Neural progenitor cell (in vitro differentiated cells): Measurements from ENCODE around the gene LIPC. TPM values are rescaled to one million over a fixed set of nuclear protein-coding genes. Genes with fewer than 3 reads are reported as not detected.

Source experiments
- DNase-seq: peaks from one replicate; pipeline ENCODE4 v3.0.0-alpha.2; 2016; ENCODE audit warnings: low spot score
- H2AFZ ChIP-seq: fragments of 200-600 bp; sonication (generic); replicated peaks from 2 replicates; pipeline ENCODE4 v1.6.1; 2016; ENCODE audit warnings: antibody characterized with exemption
- H3F3A ChIP-seq: fragments of 200-600 bp; sonication (generic); 2 replicates; pipeline ENCODE4 v1.6.1; 2016; ENCODE audit warnings: antibody characterized with exemption, low read depth
- H3K27ac ChIP-seq: fragments of 200-600 bp; sonication (generic); 2 replicates; pipeline ENCODE4 v1.5.1; 2016; ENCODE audit warnings: mild to moderate bottlenecking
- H3K27me3 ChIP-seq: fragments of 200-600 bp; sonication (generic); 2 replicates; pipeline ENCODE4 v1.6.1; 2016; ENCODE audit warnings: mild to moderate bottlenecking, moderate library complexity
- H3K36me3 ChIP-seq: fragments of 200-600 bp; sonication (generic); 2 replicates; pipeline ENCODE4 v1.5.1; 2016
- H3K4me1 ChIP-seq: fragments of 200-600 bp; sonication (generic); 2 replicates; pipeline ENCODE4 v1.6.1; 2016; ENCODE audit warnings: mixed run types
- H3K4me2 ChIP-seq: fragments of 200-600 bp; sonication (generic); 2 replicates; pipeline ENCODE4 v1.6.1; 2016
- H3K4me3 ChIP-seq: fragments of 200-600 bp; sonication (generic); 2 replicates; pipeline ENCODE4 v1.5.1; 2016
- H3K79me2 ChIP-seq: fragments of 200-600 bp; sonication (generic); 2 replicates; pipeline ENCODE4 v1.6.1; 2016; ENCODE audit warnings: low read depth
- H3K9ac ChIP-seq: fragments of 200-600 bp; sonication (generic); 2 replicates; pipeline ENCODE4 v1.6.1; 2016
- H3K9me3 ChIP-seq: fragments of 200-600 bp; sonication (generic); 2 replicates; pipeline ENCODE4 v1.5.1; 2016; ENCODE audit warnings: low read depth
- H4K20me1 ChIP-seq: fragments of 200-600 bp; sonication (generic); 2 replicates; pipeline ENCODE4 v1.6.1; 2016; ENCODE audit warnings: low read depth
- H3K27ac Mint-ChIP-seq: 3 replicates; pipeline ENCODE4 v1.8.0; 2021; ENCODE audit warnings: mixed read lengths
- H3K27me3 Mint-ChIP-seq: 2 replicates; pipeline ENCODE4 v1.8.0; 2022; ENCODE audit warnings: low read depth, mild to moderate bottlenecking, inconsistent platforms, moderate library complexity, mixed read lengths; ENCODE audit not compliant: insufficient read depth
- H3K36me3 Mint-ChIP-seq: 3 replicates; pipeline ENCODE4 v1.8.0; 2021; ENCODE audit warnings: mixed read lengths
- H3K4me1 Mint-ChIP-seq: 3 replicates; pipeline ENCODE4 v1.8.0; 2021; ENCODE audit warnings: mixed read lengths
- H3K4me3 Mint-ChIP-seq: 3 replicates; pipeline ENCODE4 v1.8.0; 2021; ENCODE audit warnings: mild to moderate bottlenecking, moderate library complexity, mixed read lengths
- H3K9me3 Mint-ChIP-seq: 3 replicates; pipeline ENCODE4 v1.8.0; 2020; ENCODE audit warnings: mixed read lengths
- CTCF ChIP-seq: fragments of 200-600 bp; sonication (generic); IDR thresholded peaks from 2 replicates; pipeline ENCODE4 v1.5.1; 2017; ENCODE audit warnings: antibody characterized with exemption, mild to moderate bottlenecking
- EZH2 ChIP-seq: fragments of 200-600 bp; sonication (generic); IDR thresholded peaks from 2 replicates; pipeline ENCODE4 v1.6.1; 2017; ENCODE audit warnings: antibody characterized with exemption, mild to moderate bottlenecking, moderate library complexity
- EZH2phosphoT487 ChIP-seq: fragments of 200-600 bp; sonication (generic); IDR thresholded peaks from 2 replicates; pipeline ENCODE4 v1.6.1; 2017; ENCODE audit warnings: antibody characterized with exemption
- total RNA-seq: library from RNA; depleted of rRNA; stranded (reverse); fragments of >200 nt; gene quantifications from 2 replicates; pipeline ENCODE4 v1.2.3, GENCODE V29; 2015; ENCODE audit warnings: low replicate concordance

LIPC gene
- total RNA-seq, 1 donor from 2014 or later, result not detected

GRCh38 chr15:58487041-58487723 is 55.4 kb downstream of the LIPC start:
- Mint-ChIP-seq H3K27me3 (peaks cover 14% of the 10 kb centered on the region), H3K36me3 (no peaks in the 10 kb centered on the region), H3K4me3 (no peak overlapping the region), H3K9me3 (peaks cover 5% of the 10 kb centered on the region), H3K4me1 (peaks cover 2% of the 10 kb centered on the region), H3K27ac (no peak overlapping the region)
- H3K4me1 ChIP-seq, result no peaks in the 10 kb centered on the region
- no peak overlapping the region for H2AFZ ChIP-seq
- H3K4me2 ChIP-seq, result no peak overlapping the region
- no peaks in the 10 kb centered on the region for H3K79me2 ChIP-seq
- H3K4me3 ChIP-seq, result no peak overlapping the region
- no peaks in the 10 kb centered on the region for H3K27me3 ChIP-seq
- no peaks in the 10 kb centered on the region for H3K9me3 ChIP-seq
- no peak overlapping the region for H3K27ac ChIP-seq
- no peak overlapping the region for H3K9ac ChIP-seq
- no peaks in the 10 kb centered on the region for H3F3A ChIP-seq
- no peak for DNase-seq
- H3K36me3 ChIP-seq, result no peaks in the 10 kb centered on the region
- no peaks in the 10 kb centered on the region for H4K20me1 ChIP-seq
- TF ChIP-seq EZH2 (no peak), CTCF (no peak), EZH2phosphoT487 (no peak)

- Histone ChIP-seq H3K9me3 (no peaks in the 10 kb centered on the region), H3K4me2 (no peak overlapping the region), H3K9ac (no peak overlapping the region), H3F3A (no peaks in the 10 kb centered on the region), H3K27ac (no peak overlapping the region), H3K27me3 (no peaks in the 10 kb centered on the region), H4K20me1 (no peaks in the 10 kb centered on the region), H3K79me2 (no peaks in the 10 kb centered on the region), H3K4me1 (no peaks in the 10 kb centered on the region), H3K4me3 (no peak overlapping the region), H3K36me3 (no peaks in the 10 kb centered on the region), H2AFZ (no peak overlapping the region)
- no peak overlapping the region for H3K4me3 Mint-ChIP-seq
- peaks cover 14% of the 10 kb centered on the region for H3K27me3 Mint-ChIP-seq
- peaks cover 5% of the 10 kb centered on the region for H3K9me3 Mint-ChIP-seq
- H3K4me1 Mint-ChIP-seq, result peaks cover 2% of the 10 kb centered on the region
- H3K27ac Mint-ChIP-seq, result no peak overlapping the region
- no peaks in the 10 kb centered on the region for H3K36me3 Mint-ChIP-seq
- DNase-seq, result no peak
- TF ChIP-seq CTCF (no peak), EZH2 (no peak), EZH2phosphoT487 (no peak)
Measured at GRCh38 chr15:58487724-58488120, 55.9 kb downstream of the LIPC start.

DNA sequence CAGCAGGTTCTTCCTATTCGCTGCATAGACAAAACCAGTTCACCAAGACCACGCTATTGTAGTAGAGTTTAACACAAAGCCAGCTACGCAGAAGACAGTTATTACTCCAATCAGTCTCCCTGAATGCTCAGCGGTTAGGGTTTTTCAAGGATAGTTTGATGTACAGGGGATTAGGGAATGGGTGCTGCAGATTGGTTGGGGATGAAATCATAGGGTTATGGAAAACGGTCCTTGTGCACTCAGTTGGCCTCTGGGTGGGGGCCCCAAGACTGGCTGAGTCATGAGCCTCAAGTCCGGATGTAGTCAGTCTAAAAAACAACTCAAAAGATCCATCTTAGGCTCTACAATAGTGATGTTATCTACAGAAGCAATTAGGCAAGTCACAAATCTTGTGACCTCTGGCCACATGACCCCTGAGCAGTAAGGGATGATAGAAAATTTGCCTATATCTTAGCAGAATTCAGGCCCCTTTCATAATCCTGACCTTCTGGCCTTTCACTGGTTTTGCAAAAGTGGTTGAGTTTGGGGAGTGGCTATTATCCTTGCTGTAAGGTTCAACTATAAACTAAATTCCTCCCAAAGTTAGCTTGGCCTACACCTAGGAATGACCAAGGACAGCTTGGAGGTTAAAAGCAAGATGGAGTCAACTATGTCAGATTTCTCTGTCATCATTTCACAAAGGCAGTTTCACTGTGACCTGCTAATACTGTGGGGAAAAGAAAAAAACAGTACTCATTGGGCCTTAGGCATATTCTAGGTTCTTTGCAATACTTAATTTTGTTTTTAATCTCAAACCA is 57.7 kb downstream of the LIPC start:
- Histone ChIP-seq H3F3A (no peaks in the 10 kb centered on the region), H3K27ac (no peak overlapping the region), H3K4me3 (no peak overlapping the region), H3K9ac (no peak overlapping the region), H3K4me2 (no peak overlapping the region), H3K4me1 (no peaks in the 10 kb centered on the region), H3K36me3 (no peaks in the 10 kb centered on the region), H3K9me3 (no peaks in the 10 kb centered on the region), H2AFZ (no peak overlapping the region), H3K79me2 (no peaks in the 10 kb centered on the region), H3K27me3 (no peaks in the 10 kb centered on the region), H4K20me1 (no peaks in the 10 kb centered on the region)
- Mint-ChIP-seq H3K9me3 (peaks cover 5% of the 10 kb centered on the region), H3K27ac (no peak overlapping the region), H3K27me3 (peaks cover 8% of the 10 kb centered on the region), H3K4me3 (no peak overlapping the region), H3K36me3 (no peaks in the 10 kb centered on the region), H3K4me1 (peaks cover 2% of the 10 kb centered on the region)
- DNase-seq, result no peak
- no peak for TF ChIP-seq EZH2phosphoT487
- no peak for TF ChIP-seq CTCF
- no peak for TF ChIP-seq EZH2
